Stimulated activated naive CD4-positive, alpha-beta T cell (primary cell): ENCODE measurements around the gene C19orf33.
"Not testable (repeated sequence)": the region's sequence is repeated elsewhere in the genome, so short reads cannot be mapped to it uniquely, and the experiment has no call there.

Experiments used
- DNase-seq, 6 experiments: peaks; one replicate each; lab custom pipeline; 2025; lab: John Stamatoyannopoulos, UW

The C19orf33 gene

DNA sequence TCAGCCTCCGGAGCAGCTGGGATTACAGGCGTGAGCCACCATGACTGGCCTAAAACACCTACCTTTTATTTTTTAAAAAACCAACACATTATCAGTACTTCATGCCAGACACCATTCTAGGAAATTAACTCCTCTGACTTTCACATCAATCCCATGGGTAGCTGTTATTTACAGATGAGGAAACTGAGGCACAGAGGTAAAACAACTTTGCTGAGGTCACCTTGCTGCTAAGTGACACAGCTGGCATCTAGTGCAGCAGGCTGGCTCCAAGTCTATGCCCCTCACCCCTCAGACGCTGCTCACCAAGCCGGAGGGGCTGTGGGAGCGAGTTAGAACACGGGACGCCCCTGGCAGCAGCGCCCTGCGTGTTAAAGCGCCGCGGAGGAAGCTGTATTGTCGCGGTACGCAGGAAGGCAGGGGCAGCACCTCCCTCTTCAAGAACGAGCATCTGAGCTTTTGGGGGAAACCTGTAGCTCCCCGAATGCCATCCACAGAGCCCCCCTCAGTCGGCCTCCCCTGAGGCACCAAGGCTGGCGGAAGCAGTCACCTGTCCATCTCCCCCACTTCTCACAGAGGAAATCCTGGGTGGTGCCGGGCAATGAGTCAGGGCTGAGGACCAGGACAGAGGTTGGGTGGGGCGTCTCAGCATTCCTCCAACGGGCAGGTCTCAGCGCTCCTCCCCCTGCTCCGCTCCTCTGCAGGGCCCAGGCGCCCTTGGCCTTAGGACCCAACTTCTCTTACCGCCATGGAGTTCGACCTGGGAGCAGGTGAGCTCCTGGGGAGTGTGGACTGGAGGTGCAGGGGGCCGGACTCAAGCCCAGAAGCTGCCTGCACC lies at the start of gene C19orf33:
Gene C19orf33 (plus strand): TSS at position 735 of the 835 bp plus-strand sequence. CDS start 11 bp downstream, at position 746.
- no peak for DNase-seq

DNA sequence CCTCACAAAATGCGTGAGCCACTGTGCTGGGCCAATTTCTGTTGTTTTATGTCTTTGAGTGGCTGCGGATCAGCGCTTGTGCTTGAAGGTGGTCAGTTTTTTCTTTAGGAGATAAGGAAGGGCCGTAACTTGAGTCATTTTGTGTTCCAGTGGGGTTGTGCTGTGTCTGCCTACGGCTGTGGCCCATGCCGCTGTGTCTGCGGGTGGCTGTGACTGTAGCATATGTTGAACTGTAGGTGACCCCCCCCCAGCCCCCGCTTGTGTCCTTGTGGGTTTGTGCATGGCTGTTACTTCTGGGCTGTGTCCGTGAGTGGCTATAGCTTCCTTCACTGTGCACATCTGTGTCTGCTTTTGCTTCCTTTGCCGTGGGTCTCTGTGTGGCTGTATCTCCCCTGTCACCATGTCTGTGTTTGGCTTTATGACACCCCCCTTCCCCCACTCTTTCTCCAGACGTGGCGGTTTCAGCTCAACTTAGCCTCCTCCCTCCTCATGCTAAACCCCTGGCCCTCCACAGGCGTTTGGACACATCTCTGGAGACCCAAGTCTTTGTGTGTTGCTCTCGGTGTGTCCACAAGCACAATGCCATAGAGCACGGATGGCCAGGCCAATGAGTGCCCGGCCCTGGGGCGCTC lies 48.6 kb upstream of the C19orf33 start:
- DNase-seq: no peak

GRCh38 chr19:38261942-38262341 lies 42.1 kb upstream of the C19orf33 start:
- DNase-seq: not testable (repeated sequence)

DNA sequence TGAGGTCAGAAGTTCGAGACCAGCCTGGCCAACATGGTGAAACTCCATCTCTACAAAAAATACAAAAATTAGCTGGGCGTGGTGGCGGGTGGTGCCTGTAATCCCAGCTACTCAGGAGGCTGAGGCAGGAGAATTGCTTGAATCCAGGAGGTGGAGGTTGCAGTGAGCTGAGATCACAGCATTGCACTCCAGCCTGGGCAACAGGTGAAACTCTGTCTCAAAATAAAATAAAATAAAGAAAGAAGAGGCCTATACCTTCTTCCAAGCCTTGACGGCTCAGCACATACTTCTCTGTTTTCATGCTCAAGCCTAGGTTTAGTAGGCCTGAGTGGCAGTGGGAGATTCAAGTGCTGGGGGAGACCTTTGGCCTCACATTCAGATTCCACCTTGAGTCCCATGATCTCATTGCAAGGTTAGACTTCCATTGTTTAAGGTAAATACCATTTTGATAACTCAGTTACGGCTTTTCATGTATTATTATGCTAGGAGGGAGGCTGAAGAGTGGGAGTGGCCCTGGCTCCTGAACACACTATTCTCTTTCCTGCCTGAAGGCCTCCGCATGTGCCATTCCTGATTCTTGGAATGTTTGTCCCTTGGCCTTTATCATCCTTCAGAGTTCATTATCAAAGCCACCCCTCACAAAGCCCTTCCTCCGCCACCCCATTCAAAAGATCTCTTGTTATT lies 41.3 kb upstream of the C19orf33 start:
- no peak for DNase-seq

DNA sequence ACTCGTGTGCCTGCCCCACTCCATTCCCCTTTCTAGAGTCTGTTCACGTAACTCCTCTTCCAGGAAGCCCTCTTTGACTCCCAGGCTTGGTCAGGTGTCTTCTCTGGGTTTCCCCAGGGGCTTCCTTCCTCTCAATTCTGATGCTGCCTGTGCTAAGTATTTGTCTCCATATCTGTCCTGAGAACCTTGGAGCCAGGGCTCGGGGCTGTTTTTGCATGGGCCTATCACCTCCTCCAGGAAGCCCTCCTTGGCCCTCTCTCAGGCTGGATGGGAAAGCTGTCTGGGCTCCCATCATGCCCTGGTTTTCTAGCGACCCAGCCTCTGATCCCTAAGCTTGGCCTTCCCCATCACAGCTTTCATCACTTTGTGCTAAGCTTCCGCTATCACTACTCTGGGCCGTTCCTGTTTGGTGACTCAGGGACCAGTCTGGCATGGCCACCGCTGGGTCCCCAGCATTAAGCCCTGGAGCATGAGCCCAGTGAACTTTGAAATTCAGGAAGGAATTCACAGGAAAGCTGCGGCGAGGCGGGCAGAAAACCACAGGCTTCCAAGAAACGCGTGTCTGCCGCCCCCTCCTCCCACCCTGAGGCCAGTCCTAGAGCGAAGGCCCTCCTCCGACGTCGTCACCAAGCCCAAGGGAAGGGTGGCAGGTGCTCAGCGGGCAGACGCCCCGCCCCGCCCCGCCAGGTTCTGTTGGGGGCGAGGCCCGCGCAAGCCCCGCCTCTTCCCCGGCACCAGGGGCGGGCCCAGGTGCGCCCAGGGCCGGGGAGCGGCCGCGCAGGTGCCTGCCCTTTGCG lies 40.2 kb upstream of the C19orf33 start:
- DNase-seq: peak in 5 of 6 experiments; percentile 63 to 87 (median 79)

DNA sequence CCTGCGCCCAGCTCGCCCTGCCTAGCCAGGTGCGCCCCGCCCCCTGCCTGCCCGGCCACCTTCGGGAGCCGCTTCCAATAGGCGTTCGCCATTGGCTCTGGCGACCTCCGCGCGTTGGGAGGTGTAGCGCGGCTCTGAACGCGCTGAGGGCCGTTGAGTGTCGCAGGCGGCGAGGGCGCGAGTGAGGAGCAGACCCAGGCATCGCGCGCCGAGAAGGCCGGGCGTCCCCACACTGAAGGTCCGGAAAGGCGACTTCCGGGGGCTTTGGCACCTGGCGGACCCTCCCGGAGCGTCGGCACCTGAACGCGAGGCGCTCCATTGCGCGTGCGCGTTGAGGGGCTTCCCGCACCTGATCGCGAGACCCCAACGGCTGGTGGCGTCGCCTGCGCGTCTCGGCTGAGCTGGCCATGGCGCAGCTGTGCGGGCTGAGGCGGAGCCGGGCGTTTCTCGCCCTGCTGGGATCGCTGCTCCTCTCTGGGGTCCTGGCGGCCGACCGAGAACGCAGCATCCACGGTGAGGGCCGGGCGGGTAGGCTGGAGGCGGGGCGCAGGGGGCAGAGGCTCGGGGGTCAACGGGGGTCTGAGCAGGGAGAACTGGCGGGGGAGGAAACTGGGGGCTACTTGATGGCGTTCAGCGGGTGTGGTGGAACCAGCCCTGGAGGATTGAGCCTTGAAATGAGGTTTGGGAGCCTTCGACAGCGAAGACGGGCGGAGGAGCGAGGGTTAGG lies 39.4 kb upstream of the C19orf33 start, which contains the start of gene SPINT2:
Gene SPINT2 (plus strand): TSS at position 88 of the 727 bp plus-strand sequence. CDS start 320 bp downstream, at position 408.
- peak in 3 of 6 experiments; percentile 59 to 79 (median 78) for DNase-seq

DNA sequence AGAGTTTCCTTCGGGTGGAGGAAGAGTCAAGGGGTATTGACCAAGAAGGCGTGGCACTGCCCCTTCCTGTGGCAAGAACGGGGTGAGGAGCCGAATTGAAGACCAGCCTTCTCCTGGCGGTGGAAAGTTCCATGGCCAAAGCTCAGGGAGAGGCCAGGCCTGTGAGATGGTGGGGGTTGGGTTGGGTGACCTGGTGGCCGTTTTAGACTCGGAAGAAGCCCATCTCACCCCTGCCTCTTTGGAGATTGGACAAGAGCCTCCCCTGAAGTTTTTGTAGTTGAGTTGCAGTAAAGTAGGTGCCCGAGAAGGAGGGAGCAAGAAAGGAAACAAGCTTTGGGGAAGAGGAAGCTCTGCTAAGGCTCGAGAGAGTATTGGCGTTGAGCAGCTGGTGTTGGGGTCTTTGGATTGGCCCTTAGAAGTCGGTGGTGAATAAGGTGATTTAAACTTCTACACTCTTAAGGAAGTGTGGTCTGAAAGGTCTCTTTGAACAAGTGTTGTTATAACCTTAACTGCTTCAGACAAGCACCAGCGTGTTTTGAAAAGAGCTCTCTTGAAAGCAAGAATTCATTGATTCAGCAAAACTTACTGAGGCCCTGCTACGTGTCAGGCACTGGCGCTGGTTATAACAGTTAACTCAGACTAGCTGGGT lies 38.7 kb upstream of the C19orf33 start:
- peak in 3 of 6 experiments; percentile 6 to 23 (median 22) for DNase-seq

- DNase-seq: no peak
These were observed 38.1 kb upstream of the C19orf33 start for GRCh38 chr19:38265921-38266429.

DNA sequence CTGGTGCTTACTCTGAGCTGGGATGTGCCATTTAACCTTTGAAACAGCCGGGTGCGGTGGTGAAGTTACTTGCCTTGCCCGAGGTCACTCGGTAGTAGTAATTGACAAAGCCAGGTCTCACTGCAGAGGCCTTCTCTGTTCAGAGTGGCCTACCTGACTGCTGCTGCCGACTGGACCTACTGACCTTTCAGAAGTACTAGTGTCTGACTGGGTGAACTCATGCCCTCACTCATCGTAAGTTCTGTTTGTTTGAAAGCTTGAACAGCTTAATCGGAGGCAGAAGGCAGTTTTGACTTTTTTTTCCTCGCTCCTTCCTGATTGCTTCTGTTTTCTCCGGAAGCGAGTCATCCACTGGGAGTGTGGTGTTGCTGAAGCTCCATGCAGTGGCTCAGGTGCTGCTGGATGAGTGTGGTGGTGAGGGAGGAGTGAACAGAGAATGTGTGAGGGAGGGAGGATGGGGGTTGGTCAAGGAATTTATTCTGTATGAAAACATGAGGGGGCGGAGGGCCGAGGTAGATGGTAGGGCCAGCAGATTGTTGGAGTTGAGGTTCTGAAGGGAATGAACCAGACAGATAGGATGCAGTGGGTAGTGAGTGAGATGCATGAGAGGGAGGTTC lies 37.0 kb upstream of the C19orf33 start:
- no peak for DNase-seq

DNA sequence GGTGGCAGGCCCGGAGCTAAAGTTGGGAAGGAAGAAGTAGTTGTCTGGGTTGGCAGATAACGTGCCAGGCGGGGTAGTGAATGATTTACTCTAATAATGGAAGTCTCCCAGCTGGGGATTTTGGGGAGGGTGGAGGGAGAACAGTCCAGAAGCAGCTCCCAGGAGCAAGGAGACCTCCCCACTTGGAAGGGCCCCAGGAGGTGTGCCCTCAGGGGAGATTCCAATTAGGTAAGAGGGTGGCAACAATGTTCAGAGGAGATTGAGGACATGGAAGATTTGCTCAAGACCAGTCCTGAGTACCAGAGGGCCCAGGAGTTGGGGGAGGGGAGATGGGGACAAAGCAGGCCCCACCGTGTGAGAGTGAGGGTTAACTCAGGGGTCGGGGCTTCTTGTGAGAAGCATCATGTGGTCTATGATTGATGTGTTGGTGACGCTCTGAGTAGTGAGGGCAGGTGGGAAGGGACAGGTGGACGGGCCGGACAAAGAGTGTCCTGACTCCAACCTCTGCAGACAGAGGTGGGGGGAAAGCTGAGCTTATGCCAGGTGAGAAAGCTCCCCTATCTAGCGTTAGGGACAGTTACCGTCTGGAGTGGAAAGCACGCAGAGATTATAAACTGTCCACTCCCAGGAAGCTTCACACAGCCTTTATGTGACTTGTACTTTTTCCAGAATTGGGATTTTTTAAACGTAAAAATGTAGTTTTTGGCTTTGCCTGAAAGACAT lies 36.1 kb upstream of the C19orf33 start:
- no peak for DNase-seq

- no peak for DNase-seq
These were observed 35.5 kb upstream of the C19orf33 start for GRCh38 chr19:38268539-38268938.

DNA sequence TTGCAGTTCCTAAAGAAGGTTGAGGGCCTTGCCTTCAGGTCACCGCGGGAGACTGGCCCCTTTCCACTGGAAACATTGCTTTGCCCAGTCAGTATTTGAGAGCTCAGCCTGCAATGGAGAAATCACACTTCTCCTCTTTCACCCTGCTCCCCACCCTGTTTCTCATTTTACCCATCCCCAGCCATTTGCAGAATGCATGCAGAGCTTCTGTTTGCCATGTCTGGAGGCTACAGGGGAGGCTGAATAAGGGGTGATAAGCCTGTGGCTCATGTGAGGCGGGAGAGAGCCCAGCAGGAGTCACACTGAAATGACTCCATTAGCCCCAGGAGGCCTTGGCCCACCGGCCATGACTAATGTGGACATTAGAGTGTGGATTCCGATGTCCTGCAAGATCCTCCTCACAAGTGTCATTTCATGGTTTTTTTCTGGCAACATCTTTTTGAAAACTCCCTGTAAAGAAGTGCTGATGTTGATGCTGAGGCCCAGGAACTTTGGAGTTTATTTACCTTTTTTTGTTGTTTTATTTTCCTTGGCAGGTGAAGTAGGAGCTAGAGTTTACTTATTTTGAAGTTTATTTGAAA lies 33.4 kb upstream of the C19orf33 start:
- no peak for DNase-seq

- no peak for DNase-seq
These were observed 30.6 kb upstream of the C19orf33 start for GRCh38 chr19:38273499-38273898.

DNA sequence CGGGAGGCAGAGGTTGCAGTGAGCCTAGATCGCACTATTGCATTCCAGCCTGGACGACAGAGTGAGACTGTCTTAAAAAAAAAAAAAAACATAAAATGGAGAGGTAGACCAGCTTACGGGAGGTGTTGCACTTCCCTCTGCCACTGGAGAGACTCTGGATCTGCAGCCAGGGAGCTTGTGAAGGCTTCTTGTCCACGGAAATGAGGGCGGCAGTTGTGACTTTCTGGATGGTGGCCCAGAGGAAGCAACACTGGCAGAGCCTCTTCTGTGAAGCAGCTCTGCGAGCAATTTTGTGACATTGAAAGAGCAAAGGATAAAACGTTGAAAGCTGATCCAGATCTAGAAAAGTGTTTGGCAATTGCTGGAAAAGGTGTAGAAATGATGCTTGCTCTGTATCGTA lies 29.3 kb upstream of the C19orf33 start:
- DNase-seq: no peak

- DNase-seq: no peak
These were observed 27.0 kb upstream of the C19orf33 start for GRCh38 chr19:38276942-38277517.

- no peak for DNase-seq
These were observed 26.5 kb upstream of the C19orf33 start for GRCh38 chr19:38277549-38277948.

GRCh38 chr19:38277969-38278680 lies 25.9 kb upstream of the C19orf33 start:
- DNase-seq: no peak

- no peak for DNase-seq
These were observed 25.3 kb upstream of the C19orf33 start for GRCh38 chr19:38278751-38279150.
